ENCODE results near the gene TMEM30A. TPM values are rescaled to one million over a fixed set of nuclear protein-coding genes. Genes with fewer than 3 reads are reported as not detected.

The TMEM30A gene
- total and polyA plus RNA-seq, 12 donors, result 28.7 to 68.0 (median 51.0) TPM

GRCh38 chr6:75234126-75234865, 50.3 kb downstream of the TMEM30A start:
- H3K4me3 ChIP-seq, result no peak overlapping the region
- peak in 5 of 8 donors; percentile 7 to 45 (median 29) for ATAC-seq
- DNase-seq, result peak in 1 of 2 donors; percentile 18
- H3K4me1 ChIP-seq, result peaks cover 0 to 23% (median 11%) of the 10 kb centered on the region in 9 donors
- peak overlapping the region in 5 of 10 donors; percentile 8 to 35 (median 16) for H3K27ac ChIP-seq
- intact Hi-C loops (cut with DNase I), result no loop called here
- 30 to 47% methylated on average over 3 of the region's 3 CpGs for WGBS, 2 donors
- H3K9me3 ChIP-seq, result no peaks in the 10 kb centered on the region
- no peak for TF ChIP-seq CTCF (IDR thresholded peaks at IDR 0.05)
- no peaks in the 10 kb centered on the region for H3K27me3 ChIP-seq
- peaks cover 0 to 39% (median 16%) of the 10 kb centered on the region in 9 donors for H3K36me3 ChIP-seq

GRCh38 chr6:75233092-75233615, 51.4 kb downstream of the TMEM30A start:
- WGBS, 2 donors, result 89 to 90% methylated on average over 4 of the region's 4 CpGs
- Histone ChIP-seq H3K9me3 (no peaks in the 10 kb centered on the region), H3K27ac (peak overlapping the region in 4 of 10 donors; percentile 10 to 35 (median 18)), H3K4me3 (no peak overlapping the region), H3K27me3 (no peaks in the 10 kb centered on the region), H3K4me1 (peaks cover 0 to 23% (median 11%) of the 10 kb centered on the region in 9 donors), H3K36me3 (peaks cover 0 to 27% (median 13%) of the 10 kb centered on the region in 9 donors)
- TF ChIP-seq CTCF (IDR thresholded peaks at IDR 0.05), result no peak
- intact Hi-C loops (cut with DNase I), result no loop called here
- no peak for DNase-seq
- no peak for ATAC-seq

GRCh38 chr6:75230484-75231325, 53.9 kb downstream of the TMEM30A start:
- TF ChIP-seq CTCF (IDR thresholded peaks at IDR 0.05), result peak; percentile 37 to 80 (median 73)
- no peak overlapping the region for H3K27ac ChIP-seq
- no peaks in the 10 kb centered on the region for H3K9me3 ChIP-seq
- intact Hi-C loops (cut with DNase I), result no loop called here
- DNase-seq, result peak in 1 of 2 donors; percentile 39
- peaks cover 0 to 3% (median 0%) of the 10 kb centered on the region in 9 donors for H3K36me3 ChIP-seq
- ATAC-seq, result peak in 6 of 8 donors; percentile 70 to 80 (median 76)
- 55 to 56% methylated on average over 10 of the region's 10 CpGs for WGBS, 2 donors
- no peaks in the 10 kb centered on the region for H3K27me3 ChIP-seq
- peaks cover 0 to 23% (median 11%) of the 10 kb centered on the region in 9 donors for H3K4me1 ChIP-seq
- peak overlapping the region in 3 of 10 donors; percentile 6 to 9 (median 7) for H3K4me3 ChIP-seq

GRCh38 chr6:75224303-75224926, 60.2 kb downstream of the TMEM30A start:
- no peak for TF ChIP-seq CTCF (IDR thresholded peaks at IDR 0.05)
- Histone ChIP-seq H3K9me3 (no peaks in the 10 kb centered on the region), H3K27ac (no peak overlapping the region), H3K36me3 (no peaks in the 10 kb centered on the region), H3K27me3 (no peaks in the 10 kb centered on the region), H3K4me1 (peaks cover 0 to 15% (median 0%) of the 10 kb centered on the region in 9 donors), H3K4me3 (no peak overlapping the region)
- WGBS, 2 donors, result 80 to 82% methylated on average over 6 of the region's 6 CpGs
- intact Hi-C loops (cut with DNase I), result no loop called here
- no peak for DNase-seq
- ATAC-seq, result no peak

Measured in heart right ventricle (tissue), 16 donors.